Ammon's horn (tissue), 1 donor: Measurements from ENCODE around the gene ARMC9.
"Not testable (repeated sequence)": the region's sequence is repeated elsewhere in the genome, so short reads cannot be mapped to it uniquely, and the experiment has no call there.

ENCODE experiments used
- DNase-seq: peaks from one replicate; pipeline ENCODE4 v3.0.0-alpha.2; 2016; ENCODE audit warnings: low spot score

The ARMC9 gene

GRCh38 chr2:231343006-231343710 is 144.7 kb downstream of the ARMC9 start:
- DNase-seq: no peak

DNA sequence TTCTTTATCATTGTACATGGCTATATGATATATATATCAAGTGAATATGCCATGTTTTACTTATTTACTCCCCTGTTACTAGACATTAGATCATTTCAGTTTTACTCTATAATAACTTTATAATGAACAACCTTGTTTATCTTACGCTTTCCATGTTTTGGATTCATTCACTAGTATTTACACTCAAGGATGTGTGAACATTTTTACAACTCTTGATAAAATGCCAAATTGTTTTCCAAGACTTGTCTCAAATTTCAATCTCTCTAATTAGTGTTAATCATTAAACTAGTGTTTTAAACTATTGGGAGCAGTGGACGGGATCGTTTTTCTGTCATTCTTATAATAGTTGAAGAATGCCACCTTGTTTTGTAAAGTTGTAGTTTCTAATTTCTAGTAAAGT is 145.6 kb downstream of the ARMC9 start:
- DNase-seq: no peak

GRCh38 chr2:231344851-231345250 is 146.4 kb downstream of the ARMC9 start:
- DNase-seq: no peak

- no peak for DNase-seq
Measured at GRCh38 chr2:231347081-231347480, 148.7 kb downstream of the ARMC9 start.

DNA sequence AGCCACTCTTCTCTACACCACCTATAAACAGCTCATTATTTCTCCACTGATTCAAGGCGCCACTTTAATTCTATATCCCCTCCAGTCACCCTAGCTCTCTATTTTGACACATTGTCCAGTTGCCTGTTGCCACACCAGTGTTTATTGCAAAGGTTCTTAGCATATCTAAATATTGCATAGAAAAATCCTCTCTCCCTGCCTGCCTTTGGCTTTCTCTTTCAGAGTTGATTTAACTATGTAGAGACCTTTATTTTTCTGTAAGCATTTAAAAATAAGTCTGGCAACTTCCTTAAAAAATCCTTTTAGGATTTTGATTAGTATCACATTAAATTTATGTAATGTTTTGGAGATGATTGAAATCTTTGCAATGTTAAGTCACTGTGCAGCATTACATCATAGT is 149.2 kb downstream of the ARMC9 start:
- DNase-seq: no peak

DNA sequence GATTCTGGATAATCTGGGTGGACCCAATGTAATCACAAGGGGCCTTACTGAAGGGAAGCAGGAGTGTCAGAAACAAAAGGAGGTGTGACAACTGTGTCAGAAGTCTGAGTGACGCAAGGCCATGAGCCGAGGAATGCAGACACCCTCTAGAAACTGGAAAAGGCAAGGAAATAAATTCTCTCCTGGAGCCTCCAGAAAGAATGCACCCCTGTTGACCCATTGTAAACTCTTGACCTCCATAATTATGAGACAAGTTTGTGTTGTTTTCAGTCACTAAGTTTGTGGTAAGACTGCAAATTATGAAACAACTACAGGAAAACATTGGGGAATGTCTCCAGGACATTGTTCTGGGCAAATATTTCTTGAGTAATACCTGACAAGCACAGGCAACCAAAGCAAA is 149.7 kb downstream of the ARMC9 start:
- no peak for DNase-seq

- DNase-seq: peak; percentile 87
Measured at GRCh38 chr2:231348704-231349373, 150.4 kb downstream of the ARMC9 start.

DNA sequence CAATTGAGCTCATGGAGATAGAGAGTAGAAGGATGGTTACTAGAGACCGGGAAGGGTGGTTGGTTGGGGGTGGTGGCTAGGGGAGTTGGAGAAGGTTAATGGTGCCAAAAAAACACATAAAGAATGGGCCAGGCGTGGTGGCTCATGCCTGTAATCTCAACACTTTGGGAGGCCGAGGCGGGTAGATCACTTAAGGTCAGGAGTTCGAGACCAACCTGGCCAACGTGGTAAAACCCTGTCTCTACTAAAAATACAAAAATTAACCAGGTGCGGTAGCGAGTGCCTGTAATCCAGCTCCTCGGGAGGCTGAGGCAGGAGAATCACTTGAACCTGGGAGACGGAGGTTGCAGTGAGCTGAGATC is 150.9 kb downstream of the ARMC9 start:
- DNase-seq: not testable (repeated sequence)

DNA sequence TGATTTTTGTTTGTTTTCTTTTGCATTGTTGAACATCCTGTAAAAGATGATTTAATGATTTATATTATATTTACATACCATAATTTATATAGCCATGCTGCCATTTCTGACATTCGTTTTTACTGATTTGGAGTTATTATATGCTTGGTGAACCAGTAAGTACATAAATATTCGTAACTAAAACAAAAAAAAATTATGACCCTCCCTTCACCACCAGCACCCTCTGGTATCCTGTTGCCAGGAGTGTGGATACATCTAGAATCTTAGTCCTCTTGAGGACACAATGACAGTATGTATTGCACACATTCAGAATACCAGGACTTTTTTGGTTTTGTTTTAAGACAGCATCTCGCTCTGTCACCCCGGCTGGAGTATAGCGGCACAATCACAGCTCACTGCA is 153.2 kb downstream of the ARMC9 start:
- no peak for DNase-seq

GRCh38 chr2:231353469-231353868 is 155.0 kb downstream of the ARMC9 start:
- DNase-seq: no peak

DNA sequence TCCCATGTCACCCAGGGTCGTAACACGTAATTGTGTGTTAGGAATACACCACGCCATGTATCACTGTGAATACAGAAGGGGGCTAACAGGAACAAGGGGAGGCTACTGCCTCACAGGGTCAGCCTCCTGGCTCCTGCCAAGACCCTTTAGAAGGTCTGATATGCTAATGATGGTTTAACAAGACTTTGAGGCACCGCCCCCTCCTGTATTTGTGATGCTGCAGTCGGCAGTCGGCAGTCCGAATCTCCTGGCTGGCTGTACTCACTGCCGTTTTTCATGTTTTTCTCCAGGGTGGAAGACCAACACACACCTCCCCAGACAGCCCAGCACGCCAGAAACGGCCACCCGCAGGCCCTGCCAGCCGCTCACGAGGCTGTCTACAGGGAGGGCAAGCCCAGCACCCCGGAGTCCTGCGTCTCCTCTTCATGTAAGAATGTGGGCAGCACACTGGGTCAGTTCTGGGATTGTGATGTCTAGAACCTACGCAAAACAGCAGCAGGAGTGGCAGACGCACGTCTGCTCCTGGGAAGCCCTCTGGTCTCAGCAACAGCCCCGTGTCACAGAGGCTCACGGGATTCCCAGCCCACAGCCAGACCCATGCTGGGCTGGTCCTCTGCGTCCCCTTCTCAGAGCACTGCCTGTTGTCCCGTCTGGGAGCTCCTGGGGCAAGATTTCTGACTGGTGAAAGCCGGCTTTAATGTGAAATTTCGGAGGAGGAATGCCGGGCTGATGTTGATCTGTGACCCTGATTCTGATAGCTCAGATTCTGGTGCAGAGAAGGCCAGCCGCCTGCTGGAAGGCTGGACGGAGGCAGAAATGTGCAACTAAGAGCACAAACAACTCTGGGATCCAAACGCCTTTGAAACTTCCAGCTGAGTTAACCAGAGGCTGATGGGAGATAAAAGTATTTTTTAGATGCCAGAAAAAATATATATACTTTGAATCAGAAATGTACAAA is 157.4 kb downstream of the ARMC9 start:
- no peak for DNase-seq

- no peak for DNase-seq
Measured at GRCh38 chr2:231356466-231356844, 158.0 kb downstream of the ARMC9 start.

DNA sequence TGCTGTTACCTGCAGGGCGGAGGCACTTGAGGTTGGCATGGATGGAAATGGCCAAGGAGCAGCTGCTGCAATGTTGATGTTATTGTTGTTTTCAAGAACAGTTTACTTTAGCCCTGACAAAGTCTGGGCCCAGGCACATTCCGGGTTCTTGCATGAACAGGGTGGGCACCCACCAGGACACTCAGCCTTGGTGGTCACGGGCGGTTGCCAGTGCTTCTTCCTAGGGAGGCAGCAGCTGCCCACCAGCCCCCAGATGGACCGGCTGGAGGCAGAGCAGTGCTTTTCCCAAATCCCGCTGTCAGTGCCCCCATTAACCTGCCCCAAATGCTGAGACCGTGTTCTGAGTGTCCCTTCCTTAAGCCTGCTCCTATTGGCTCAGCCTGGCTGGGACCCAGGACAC is 158.6 kb downstream of the ARMC9 start:
- DNase-seq: no peak

GRCh38 chr2:231357931-231358330 is 159.5 kb downstream of the ARMC9 start:
- DNase-seq: no peak

GRCh38 chr2:231359441-231359840 is 161.0 kb downstream of the ARMC9 start:
- DNase-seq: no peak

GRCh38 chr2:231359948-231360347 is 161.5 kb downstream of the ARMC9 start:
- DNase-seq: no peak

- no peak for DNase-seq
Measured at GRCh38 chr2:231360401-231360800, 162.0 kb downstream of the ARMC9 start.

GRCh38 chr2:231360881-231361371 is 162.5 kb downstream of the ARMC9 start:
- no peak for DNase-seq

- no peak for DNase-seq
Measured at GRCh38 chr2:231361701-231362554, 163.5 kb downstream of the ARMC9 start.

GRCh38 chr2:231362555-231363184 is 164.2 kb downstream of the ARMC9 start:
- no peak for DNase-seq

DNA sequence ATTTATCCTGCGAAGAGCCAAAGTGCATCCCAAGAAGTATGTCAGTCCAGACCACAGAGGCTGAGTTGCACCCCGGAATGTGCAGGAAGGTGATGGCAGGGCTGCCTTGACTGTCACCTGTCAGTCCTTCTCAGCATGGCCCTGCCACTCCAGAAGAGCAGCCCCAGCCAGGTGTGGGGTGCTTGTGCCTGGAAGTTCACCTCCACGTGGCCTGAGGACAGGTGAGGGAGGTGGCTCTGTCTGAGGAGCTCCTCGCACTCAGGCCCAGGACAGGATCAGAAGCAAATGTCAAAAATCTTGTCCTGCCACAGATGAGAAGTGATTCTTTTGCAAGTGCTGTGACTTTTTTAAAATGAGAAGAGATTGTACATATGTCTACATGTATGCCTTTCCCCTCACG is 165.6 kb downstream of the ARMC9 start:
- no peak for DNase-seq
